Measurements from ENCODE around the gene GYS1.

GYS1 gene

DNA sequence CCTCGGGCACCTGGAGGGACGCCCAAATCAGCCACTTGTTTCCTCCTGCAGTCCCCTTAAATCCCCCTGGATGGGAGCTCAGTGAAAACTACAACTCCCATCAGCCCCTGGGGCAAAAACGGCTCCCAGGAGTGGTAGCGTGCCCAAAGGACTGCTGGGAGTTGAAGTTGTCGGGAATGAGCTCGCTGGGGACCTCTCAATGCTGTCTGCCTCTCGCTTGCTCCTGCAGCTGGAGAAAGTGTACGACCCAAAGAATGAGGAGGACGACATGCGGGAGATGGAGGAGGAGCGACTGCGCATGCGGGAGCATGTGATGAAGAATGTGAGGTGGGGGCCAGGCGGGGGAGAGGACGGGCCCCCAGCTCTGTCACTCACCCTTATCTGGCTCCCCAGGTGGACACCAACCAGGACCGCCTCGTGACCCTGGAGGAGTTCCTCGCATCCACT lies 74.3 kb downstream of the GYS1 start:
- in situ Hi-C loops (cut with HindIII; ENCODE audit: low sequenced_read_pairs): no loop called here
